H1 (cell line): ENCODE results near the gene ZDHHC3. TPM values are rescaled to one million over a fixed set of nuclear protein-coding genes. Genes with fewer than 3 reads are reported as not detected.

ENCODE experiments used
- KDM5A ChIP-seq: fragments of 200-600 bp; IDR thresholded peaks from 2 replicates; pipeline ENCODE4 v1.7.1; 2012; ENCODE audit warnings: mild to moderate bottlenecking, low read length, inconsistent platforms, mixed read lengths
- RNF2 ChIP-seq: fragments of 200-900, 300-1000 bp; sonication (generic); IDR thresholded peaks from 2 replicates; pipeline ENCODE4 v1.7.1; 2016; ENCODE audit warnings: borderline replicate concordance, low read depth, mild to moderate bottlenecking, antibody characterized with exemption, low read length; ENCODE audit not compliant: poor library complexity, severe bottlenecking; ENCODE audit errors: missing control alignments
- SP1 ChIP-seq: IDR thresholded peaks from 2 replicates; pipeline ENCODE4 v1.6.1; 2011; ENCODE audit warnings: low read depth, low read length
- SP2 ChIP-seq: IDR thresholded peaks from 2 replicates; pipeline ENCODE4 v1.6.1; 2012; ENCODE audit warnings: mild to moderate bottlenecking, low read length, inconsistent platforms
- TAF1 ChIP-seq: IDR thresholded peaks from 2 replicates; pipeline ENCODE4 v1.6.1; 2011; ENCODE audit warnings: mild to moderate bottlenecking, low read depth, low read length
- polyA plus RNA-seq, 7 experiments: library from polyadenylated mRNA; depleted of rRNA in 3 of 7; stranded (reverse) in 5 of 7; unstranded in 2 of 7; fragments of >200 nt in 5 of 7; fragments of 200-250 nt in 2 of 7; gene quantifications; 1 replicate in 5 of 7; 2 replicates in 1 of 7; 4 replicates in 1 of 7; pipeline versions ENCODE4 v1.2.1 to v1.2.3, GENCODE V29; 2011 to 2013; ENCODE audit warnings: missing spikeins in 2 of 7, mixed read lengths in 2 of 7
- total RNA-seq: library from RNA; stranded (reverse); fragmentation: NEBNext Ultra II Directional; extraction: Animal tissue kit (Norgen Biotek cat#: 25700); gene quantifications from 2 replicates; pipeline ENCODE4 v1.2.1, GENCODE V29; 2021

ZDHHC3 gene
- total and polyA plus RNA-seq, 2 of the 8 experiments (the other 6 are each of a cell fraction or from before 2014, with no cell fraction given): 77.4 to 88.7 TPM

DNA sequence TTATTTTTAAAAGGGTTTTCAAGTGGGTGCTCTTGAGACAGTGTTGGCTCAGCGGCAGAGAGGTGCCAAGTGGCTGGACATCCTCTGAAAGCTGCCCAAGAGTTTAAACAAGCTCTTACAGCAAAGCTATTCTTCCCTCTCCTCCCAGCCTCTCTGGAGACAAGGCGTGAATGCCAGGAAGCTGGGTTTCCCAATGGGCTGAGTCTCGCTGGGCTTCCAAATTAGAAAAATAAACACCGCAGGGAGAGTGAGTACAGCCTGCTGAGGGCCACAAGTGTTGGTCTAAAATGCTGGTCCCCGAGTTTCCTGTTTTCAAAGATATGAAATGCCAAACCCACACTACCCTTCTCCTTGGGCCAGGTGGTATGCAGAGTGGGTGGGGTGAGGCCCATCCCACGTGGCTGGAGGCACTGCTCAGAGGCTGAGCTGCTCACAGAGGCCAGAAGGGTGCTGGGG lies 36.4 kb downstream of the ZDHHC3 start (continued):
- no peak for TF ChIP-seq SP1
- no peak for TF ChIP-seq KDM5A
- TF ChIP-seq SP2: no peak
- TF ChIP-seq RNF2: no peak
- TF ChIP-seq TAF1: no peak
